Common myeloid progenitor, CD34-positive (primary cell): ENCODE data around the gene FGD4.
A peak's percentile ranks its signal among the peaks of the same experiment; 100 is the strongest.

ENCODE experiments used
- CTCF ChIA-PET: fragments of 350-600 bp; sonication (Branson Sonifier 250); formaldehyde crosslinking; loops from one replicate; lab custom pipeline; 2021; ENCODE audit warnings: antibody characterized with exemption; lab: Charles Lee
- POLR2A ChIA-PET: fragments of 350-600 bp; sonication (Branson Sonifier 250); formaldehyde crosslinking; loops from one replicate; lab custom pipeline; 2021; ENCODE audit warnings: antibody characterized with exemption; lab: Charles Lee
- DNase-seq, 3 donors: peaks; one replicate each; pipeline versions ENCODE4 v3.0.0 to v3.0.0-alpha.2; 2013
- H3K27ac ChIP-seq, 2 experiments: 1 replicate in 1 of 2; 2 replicates in 1 of 2; pipeline ENCODE4 v1.7.0; 2013; ENCODE audit warnings: inconsistent platforms in 2 of 2, low read length in 2 of 2, mild to moderate bottlenecking in 2 of 2, low read depth in 1 of 2, moderate library complexity in 1 of 2; ENCODE audit not compliant: severe bottlenecking in 2 of 2, insufficient read depth in 1 of 2, poor library complexity in 1 of 2
- H3K27me3 ChIP-seq, 5 experiments: replicated peaks in 2 of 5; 1 replicate in 3 of 5; 2 replicates in 2 of 5; pipeline versions ENCODE4 v1.6.1 to v1.7.0; 2013; ENCODE audit warnings: low read length in 4 of 5, mild to moderate bottlenecking in 2 of 5, moderate library complexity in 2 of 5, inconsistent platforms in 1 of 5; ENCODE audit not compliant: insufficient read depth in 5 of 5, control insufficient read depth in 4 of 5
- H3K36me3 ChIP-seq, 4 experiments: 1 replicate in 2 of 4; 2 replicates in 2 of 4; pipeline versions ENCODE4 v1.6.1 to v1.7.0; 2013; ENCODE audit warnings: low read length in 3 of 4, control low read depth in 1 of 4, mild to moderate bottlenecking in 1 of 4; ENCODE audit not compliant: control insufficient read depth in 4 of 4, insufficient read depth in 4 of 4
- H3K4me1 ChIP-seq, 4 experiments: 1 replicate in 3 of 4; 2 replicates in 1 of 4; pipeline versions ENCODE4 v1.6.1 to v1.7.1; 2013; ENCODE audit warnings: low read length in 3 of 4, mild to moderate bottlenecking in 3 of 4, control low read depth in 1 of 4, inconsistent platforms in 1 of 4, moderate library complexity in 1 of 4; ENCODE audit not compliant: control insufficient read depth in 4 of 4, insufficient read depth in 4 of 4; ENCODE audit errors: control extremely low read depth in 1 of 4
- H3K4me3 ChIP-seq, 7 experiments: 1 replicate in 4 of 7; 2 replicates in 3 of 7; pipeline versions ENCODE4 v1.5.1 to v1.7.0; 2013; ENCODE audit warnings: mild to moderate bottlenecking in 7 of 7, low read length in 6 of 7, moderate library complexity in 6 of 7, inconsistent platforms in 2 of 7, low read depth in 2 of 7, control low read depth in 1 of 7; ENCODE audit not compliant: insufficient read depth in 4 of 7, control insufficient read depth in 1 of 7; ENCODE audit errors: extremely low read depth in 1 of 7
- H3K9me3 ChIP-seq, 5 experiments: 1 replicate in 4 of 5; 2 replicates in 1 of 5; pipeline versions ENCODE4 v1.6.1 to v1.7.1; 2013; ENCODE audit warnings: low read length in 4 of 5, mild to moderate bottlenecking in 2 of 5, inconsistent platforms in 1 of 5, low read depth in 1 of 5, moderate library complexity in 1 of 5; ENCODE audit not compliant: control insufficient read depth in 4 of 5, insufficient read depth in 2 of 5; ENCODE audit errors: control extremely low read depth in 1 of 5
- WGBS: methylation state at CpG from one replicate; pipeline ENCODE4 v1.1.5; 2013; ENCODE audit not compliant: insufficient coverage; 5-methylcytosine and 5-hydroxymethylcytosine counted together

The FGD4 gene

DNA sequence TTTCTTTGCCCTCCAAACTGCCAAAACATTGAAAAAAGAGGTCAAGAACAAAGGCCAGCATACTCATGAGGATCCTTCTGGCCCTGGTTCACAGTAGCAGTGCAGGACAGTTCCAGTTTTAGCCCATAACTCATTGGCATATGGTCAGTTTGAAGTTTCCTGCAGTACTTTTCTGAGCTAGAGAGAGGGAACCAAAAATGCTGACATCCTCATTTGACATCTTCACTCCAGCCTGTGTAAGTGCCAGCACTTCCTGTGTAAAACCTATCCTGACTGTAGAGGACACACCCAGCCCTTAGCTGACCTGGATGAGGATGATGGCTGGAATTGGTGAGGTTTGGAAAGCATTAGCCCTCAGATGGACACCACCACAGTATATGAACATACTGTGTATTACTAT lies 84.1 kb downstream of the FGD4 start:
- POLR2A ChIA-PET: no interaction called here
- Histone ChIP-seq H3K36me3 (no peaks in the 10 kb centered on the region), H3K4me3 (no peak overlapping the region), H3K4me1 (peaks cover 9 to 43% (median 22%) of the 10 kb centered on the region in 4 experiments), H3K9me3 (no peaks in the 10 kb centered on the region), H3K27ac (no peak overlapping the region), H3K27me3 (no peaks in the 10 kb centered on the region)
- peak in 1 of 3 donors; percentile 30 for DNase-seq
- CTCF ChIA-PET: interaction anchor here (1.8 to 2.2 kb wide), 2 partner anchors 9 to 28 kb away, joined by 6 to 7 read pairs; no protein-coding TSS in a partner anchor

DNA sequence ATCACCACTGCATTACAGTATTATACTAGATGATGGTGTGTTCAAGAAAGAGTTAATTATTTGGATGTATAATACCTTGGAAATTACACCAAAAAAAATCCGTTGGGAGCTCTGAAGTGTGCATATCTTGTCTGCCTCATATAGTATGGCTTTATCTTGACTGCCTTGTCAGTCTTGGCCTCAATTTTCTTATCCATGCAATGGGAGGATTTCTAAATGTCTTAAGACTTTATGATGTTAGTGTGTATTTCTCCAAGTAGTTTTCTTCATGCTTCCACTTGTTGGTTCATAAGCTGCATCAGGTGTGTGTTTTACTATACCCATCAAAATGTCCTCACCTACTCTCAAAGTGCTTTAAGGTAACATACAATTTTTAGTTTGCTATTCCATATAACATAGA lies 84.6 kb downstream of the FGD4 start:
- WGBS: no CpG with 5 or more reads among the region's 1 CpG
- no peaks in the 10 kb centered on the region for H3K36me3 ChIP-seq
- DNase-seq: no peak
- ChIA-PET CTCF (interaction anchor here (1.8 to 2.2 kb wide), 2 partner anchors 9 to 28 kb away, joined by 6 to 7 read pairs; no protein-coding TSS in a partner anchor), POLR2A (no interaction called here)
- H3K4me3 ChIP-seq: no peak overlapping the region
- H3K27ac ChIP-seq: no peak overlapping the region
- H3K27me3 ChIP-seq: no peaks in the 10 kb centered on the region
- no peaks in the 10 kb centered on the region for H3K9me3 ChIP-seq
- H3K4me1 ChIP-seq: peaks cover 9 to 43% (median 22%) of the 10 kb centered on the region in 4 experiments

DNA sequence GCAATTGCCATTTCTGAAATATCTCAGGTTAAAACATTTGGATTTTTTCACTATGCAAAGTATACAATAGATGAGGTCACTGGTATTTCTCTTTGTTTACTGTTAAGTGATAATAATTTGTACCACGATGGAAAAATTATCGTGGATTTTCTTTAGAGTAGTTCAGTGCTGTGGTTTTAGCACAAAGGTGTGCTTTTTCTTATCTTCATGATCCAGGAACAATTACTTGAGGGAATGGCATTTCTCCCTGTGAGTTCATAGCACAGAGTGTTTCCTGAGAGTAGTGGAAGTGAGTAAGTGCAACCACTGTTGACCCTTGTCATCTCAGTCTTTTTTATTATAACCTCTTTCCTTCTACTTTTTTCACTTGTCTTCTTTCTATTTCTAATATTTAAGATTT lies 86.8 kb downstream of the FGD4 start:
- ChIA-PET POLR2A (no interaction called here), CTCF (no interaction called here)
- H3K4me1 ChIP-seq: peaks cover 9 to 43% (median 22%) of the 10 kb centered on the region in 4 experiments
- H3K9me3 ChIP-seq: no peaks in the 10 kb centered on the region
- WGBS: 0% methylated on average over 2 of the region's 2 CpGs
- DNase-seq: peak in 1 of 3 donors; percentile 21
- H3K27ac ChIP-seq: peak overlapping the region in 1 of 2 experiments; percentile 55
- H3K4me3 ChIP-seq: peak overlapping the region in 2 of 7 experiments; percentile 46 to 51
- H3K36me3 ChIP-seq: no peaks in the 10 kb centered on the region
- H3K27me3 ChIP-seq: no peaks in the 10 kb centered on the region

DNA sequence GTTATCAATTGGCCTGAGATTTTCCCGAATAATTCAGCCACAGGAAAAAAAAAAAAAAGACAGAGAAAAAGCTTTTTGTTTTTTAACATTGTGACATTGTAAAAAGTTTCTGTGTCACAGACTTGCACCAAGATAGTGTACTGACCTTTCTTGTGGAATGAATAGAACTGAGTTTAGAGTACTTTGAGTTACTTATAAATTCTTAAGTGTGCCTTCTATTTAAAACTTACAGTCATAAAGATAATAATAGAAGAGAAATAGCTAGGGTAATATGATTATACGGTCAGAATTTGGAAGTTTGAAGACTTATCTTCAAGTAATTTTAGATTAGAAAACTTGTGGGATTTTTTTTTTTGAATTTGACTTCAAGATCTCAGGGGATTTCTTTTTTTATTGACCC lies 88.8 kb downstream of the FGD4 start:
- no peaks in the 10 kb centered on the region for H3K36me3 ChIP-seq
- H3K4me1 ChIP-seq: peaks cover 5 to 23% (median 10%) of the 10 kb centered on the region in 4 experiments
- WGBS: 100% methylated on average over 2 of the region's 2 CpGs
- DNase-seq: no peak
- H3K27ac ChIP-seq: no peak overlapping the region
- H3K4me3 ChIP-seq: no peak overlapping the region
- H3K27me3 ChIP-seq: no peaks in the 10 kb centered on the region
- POLR2A ChIA-PET: interaction anchor here (0.6 kb wide), 1 partner anchor 814 kb away, joined by 7 read pairs; no protein-coding TSS in a partner anchor
- CTCF ChIA-PET: no interaction called here
- no peaks in the 10 kb centered on the region for H3K9me3 ChIP-seq

GRCh38 chr12:32489070-32489469 lies 89.7 kb downstream of the FGD4 start:
- Histone ChIP-seq H3K4me1 (peaks cover 0 to 14% (median 4%) of the 10 kb centered on the region in 4 experiments), H3K4me3 (no peak overlapping the region), H3K27me3 (no peaks in the 10 kb centered on the region), H3K9me3 (no peaks in the 10 kb centered on the region), H3K36me3 (no peaks in the 10 kb centered on the region), H3K27ac (no peak overlapping the region)
- DNase-seq: no peak
- CTCF ChIA-PET: interaction anchor here (1.0 kb wide), 1 partner anchor 45 kb away, joined by 3 read pairs; no protein-coding TSS in a partner anchor
- POLR2A ChIA-PET: interaction anchor here (0.5 kb wide), 1 partner anchor 67 kb away, joined by 3 read pairs; no protein-coding TSS in a partner anchor
- 100% methylated on average over 2 of the region's 2 CpGs for WGBS

DNA sequence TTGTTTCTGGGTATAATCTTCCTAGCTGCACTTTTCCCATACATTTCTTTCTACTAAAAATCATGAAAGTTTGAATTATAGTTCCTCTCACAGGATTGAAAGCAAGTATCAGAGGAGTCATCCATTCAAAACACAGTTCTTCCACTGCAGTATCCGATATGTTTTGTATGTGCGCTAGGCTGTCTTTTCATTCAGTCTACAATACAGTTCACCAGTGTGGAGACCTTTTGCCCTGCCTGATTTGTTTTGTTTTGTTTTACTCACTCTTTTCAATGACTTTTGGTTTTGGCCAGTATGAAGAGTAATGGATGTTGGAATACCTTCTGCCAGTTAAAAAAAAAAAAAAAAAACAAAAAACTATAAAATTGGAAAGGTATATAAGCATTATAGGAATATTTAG lies 91.4 kb downstream of the FGD4 start:
- ChIA-PET CTCF (no interaction called here), POLR2A (no interaction called here)
- H3K27ac ChIP-seq: no peak overlapping the region
- WGBS: 94% methylated on average over 2 of the region's 2 CpGs
- no peak for DNase-seq
- H3K4me1 ChIP-seq: peaks cover 1 to 16% (median 8%) of the 10 kb centered on the region in 4 experiments
- no peaks in the 10 kb centered on the region for H3K9me3 ChIP-seq
- no peaks in the 10 kb centered on the region for H3K27me3 ChIP-seq
- no peaks in the 10 kb centered on the region for H3K36me3 ChIP-seq
- H3K4me3 ChIP-seq: no peak overlapping the region

DNA sequence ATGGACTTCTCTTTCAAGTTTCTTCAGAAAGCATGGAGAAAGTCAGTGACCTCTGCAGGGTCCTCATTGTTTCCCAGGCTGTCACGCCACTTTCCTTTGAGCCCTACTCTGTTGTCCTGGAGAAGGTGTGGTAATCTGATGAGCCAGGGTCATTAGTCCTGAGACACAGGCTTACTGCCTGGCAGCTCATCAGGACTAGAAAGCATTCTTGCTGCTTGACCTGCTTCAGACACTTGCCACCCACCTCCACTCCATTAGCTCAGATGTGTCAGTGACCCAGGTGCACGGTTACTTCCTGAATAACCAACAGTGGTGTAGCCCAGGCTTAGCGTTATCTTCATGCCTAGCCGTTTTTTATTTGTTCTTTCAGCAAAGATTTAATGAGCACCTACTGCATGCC lies 93.9 kb downstream of the FGD4 start:
- ChIA-PET CTCF (no interaction called here), POLR2A (interaction anchor here (1.0 kb wide), 1 partner anchor 24 kb away, joined by 4 read pairs; no protein-coding TSS in a partner anchor)
- Histone ChIP-seq H3K27ac (no peak overlapping the region), H3K4me1 (peaks cover 1 to 21% (median 11%) of the 10 kb centered on the region in 4 experiments), H3K9me3 (no peaks in the 10 kb centered on the region), H3K27me3 (no peaks in the 10 kb centered on the region), H3K36me3 (no peaks in the 10 kb centered on the region), H3K4me3 (no peak overlapping the region)
- WGBS: 80% methylated on average over 3 of the region's 4 CpGs
- DNase-seq: no peak
